Stimulated activated CD8-positive, alpha-beta memory T cell treated with anti-CD3 and anti-CD28 coated beads, Interleukin-7, amount 100 ng/mL, for 4 hours (primary cell): ENCODE measurements around the gene KCNN3.
"Not testable (repeated sequence)": the region's sequence is repeated elsewhere in the genome, so short reads cannot be mapped to it uniquely, and the experiment has no call there.

Experiments
- DNase-seq, 2 donors: peaks; one replicate each; pipeline ENCODE4 v3.0.0-alpha.2; 2020; ENCODE audit warnings: low read depth in 2 of 2

The KCNN3 gene

DNA sequence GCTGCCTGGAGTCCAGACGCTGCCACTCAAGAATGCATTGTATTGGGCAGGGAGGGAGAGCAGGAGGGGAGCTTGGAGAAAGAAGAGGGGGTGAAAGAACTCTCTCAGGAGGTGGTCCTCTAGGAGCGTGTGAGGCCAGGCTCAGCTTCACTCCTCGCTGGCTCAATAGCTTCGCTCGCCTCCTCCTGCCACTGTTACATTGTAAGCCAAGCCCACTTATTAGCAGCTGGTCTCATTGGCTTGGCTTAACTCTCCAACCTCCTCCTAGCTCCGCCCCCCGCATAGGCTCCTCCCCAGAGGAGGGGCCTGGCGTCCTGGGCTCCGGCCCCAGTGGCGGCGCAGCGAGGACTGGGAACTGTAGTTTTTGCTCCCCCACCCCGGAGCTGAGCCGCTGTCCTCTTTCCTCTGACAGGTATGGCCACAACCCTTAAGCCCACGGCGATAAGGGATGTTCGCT lies at the start of gene KCNN3:
Gene KCNN3 (minus strand): TSS at position 167 of the 457 bp plus-strand sequence. CDS start 317 bp downstream, outside the sequence.
- DNase-seq: peak; percentile 33 to 57

DNA sequence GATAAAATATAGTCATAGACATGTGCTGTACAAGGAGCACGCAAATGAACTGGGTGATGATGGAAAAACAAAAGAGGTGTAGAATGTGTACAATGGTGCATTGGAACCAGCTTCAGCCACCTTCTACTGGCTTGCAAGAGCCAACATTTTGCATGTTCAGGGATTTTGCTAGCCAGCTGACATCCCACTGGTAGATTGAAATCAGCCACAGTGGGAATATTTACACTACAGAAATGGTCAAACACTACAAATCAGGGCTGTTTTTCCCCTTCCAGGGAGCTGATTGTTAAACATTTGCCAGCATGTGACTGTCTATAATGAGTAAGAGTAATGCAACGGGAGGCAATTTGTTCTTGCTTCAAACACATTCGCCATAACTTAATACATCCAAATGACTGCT lies 43.2 kb upstream of the KCNN3 start:
- no peak for DNase-seq

DNA sequence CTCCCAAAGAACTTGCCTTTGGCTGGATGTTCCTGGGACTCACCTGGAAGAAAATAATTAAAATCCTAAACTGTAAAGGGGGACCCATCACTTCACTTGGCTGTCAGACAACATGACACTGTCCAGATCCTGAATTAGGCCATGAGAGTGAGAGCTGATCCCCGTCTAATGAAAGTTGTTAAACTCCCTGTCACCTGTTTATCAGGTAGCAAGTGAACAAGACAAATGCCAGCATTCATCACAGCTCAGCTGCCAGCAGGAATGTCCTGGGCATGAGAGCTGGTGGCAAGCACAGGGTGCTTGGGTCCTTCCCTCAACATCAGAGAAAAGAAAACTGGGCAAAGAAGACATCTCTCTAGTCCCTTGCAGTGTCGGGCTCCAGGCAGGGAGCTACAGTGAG lies 42.7 kb upstream of the KCNN3 start:
- DNase-seq: no peak

DNA sequence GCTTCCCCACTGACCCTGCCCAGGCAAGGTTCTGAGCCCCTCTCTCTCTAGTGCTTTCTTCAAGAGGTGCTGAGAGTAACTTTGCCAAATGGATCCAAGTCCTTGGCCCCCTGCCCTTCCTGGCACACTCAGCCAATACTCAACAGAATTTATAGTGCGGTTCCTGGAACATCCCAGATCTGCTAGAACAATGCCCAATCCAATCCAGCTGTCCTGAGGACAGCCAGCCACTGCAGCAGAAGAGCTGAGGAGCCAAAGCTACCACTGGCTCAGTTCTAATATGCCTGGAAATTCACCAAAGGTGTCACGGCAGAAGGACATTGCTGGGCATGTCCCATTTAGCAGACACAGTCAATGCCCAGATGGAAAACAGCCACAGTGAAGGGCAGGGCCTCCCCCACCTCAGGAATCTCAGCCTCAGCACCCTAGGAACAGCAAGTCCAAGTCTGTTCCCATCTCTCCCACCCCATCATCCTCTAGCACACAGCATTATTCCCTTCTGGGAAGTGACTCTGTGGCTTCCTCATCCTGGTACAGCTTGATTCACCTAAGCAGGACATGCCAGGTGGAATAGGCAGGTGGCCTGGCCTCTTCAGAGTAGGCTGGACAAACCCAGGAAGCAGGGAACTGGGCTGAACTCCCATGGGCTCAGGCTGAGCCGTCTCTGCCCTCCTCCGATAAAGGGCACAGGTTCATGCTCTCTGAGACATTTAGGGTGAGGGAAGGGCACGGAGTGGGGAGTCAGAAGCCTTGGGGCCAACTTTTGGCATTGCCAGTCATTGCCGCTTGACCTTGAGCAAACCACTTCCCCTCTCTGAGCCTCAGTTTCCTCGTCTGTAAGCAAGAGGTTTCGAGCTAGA lies 41.8 kb upstream of the KCNN3 start:
- DNase-seq: no peak

DNA sequence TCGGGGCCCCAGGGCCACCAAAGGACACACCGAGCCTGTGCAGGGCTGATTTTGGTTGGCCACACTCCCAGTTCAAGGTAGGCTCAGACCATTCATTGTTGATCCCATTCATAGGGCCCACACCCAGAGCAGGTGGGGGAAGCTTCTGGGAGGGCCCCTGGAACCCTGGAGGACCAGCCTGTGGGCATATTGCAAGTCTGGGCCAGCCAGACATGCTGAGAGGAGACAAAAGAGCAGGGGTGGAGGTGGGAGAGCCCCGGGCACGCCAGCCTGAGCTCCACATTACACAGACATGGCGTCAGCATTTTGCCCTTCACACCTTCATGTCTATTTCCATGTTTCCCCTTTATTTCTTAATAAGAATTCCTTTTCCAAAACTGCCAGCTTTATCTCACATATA lies 40.8 kb upstream of the KCNN3 start:
- no peak for DNase-seq

DNA sequence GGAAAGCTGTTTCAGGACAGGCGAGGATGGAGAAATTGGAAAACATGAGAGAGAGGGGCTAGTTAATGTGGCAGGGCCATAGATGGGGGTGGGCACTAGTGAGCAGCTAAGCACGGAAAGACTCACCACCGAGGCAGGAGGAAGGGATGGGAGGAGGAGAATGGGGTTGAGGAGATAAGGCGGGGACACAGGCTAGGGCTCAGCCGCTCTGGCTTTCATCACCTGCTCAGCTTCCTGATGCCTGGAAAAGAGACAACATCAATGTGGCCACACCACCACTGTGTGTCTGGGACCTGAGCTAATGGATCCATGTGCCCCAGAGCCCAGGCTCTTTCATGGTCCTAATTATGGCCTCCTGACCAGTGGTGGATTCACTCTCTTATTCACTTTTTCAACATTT lies 38.9 kb upstream of the KCNN3 start:
- DNase-seq: no peak

DNA sequence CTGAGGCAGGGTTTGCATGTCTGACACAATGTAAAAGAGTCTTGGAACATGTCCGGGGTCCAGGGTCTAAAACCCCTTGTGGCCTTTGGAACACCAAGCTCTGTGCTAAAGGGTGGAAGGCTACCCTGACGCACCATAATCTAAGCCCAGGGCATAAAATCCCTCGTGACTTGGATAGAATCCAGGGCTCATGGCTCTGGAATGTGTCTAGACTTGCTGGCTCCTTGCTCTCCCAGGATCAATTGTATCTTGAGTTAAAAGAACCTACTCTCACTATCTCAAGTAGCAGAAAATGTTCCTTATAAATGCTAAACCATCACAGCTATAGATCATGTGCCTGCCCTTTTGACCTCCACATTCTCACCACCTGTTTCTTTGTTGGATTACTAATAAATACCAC lies 38.0 kb upstream of the KCNN3 start:
- DNase-seq: not testable (repeated sequence)

DNA sequence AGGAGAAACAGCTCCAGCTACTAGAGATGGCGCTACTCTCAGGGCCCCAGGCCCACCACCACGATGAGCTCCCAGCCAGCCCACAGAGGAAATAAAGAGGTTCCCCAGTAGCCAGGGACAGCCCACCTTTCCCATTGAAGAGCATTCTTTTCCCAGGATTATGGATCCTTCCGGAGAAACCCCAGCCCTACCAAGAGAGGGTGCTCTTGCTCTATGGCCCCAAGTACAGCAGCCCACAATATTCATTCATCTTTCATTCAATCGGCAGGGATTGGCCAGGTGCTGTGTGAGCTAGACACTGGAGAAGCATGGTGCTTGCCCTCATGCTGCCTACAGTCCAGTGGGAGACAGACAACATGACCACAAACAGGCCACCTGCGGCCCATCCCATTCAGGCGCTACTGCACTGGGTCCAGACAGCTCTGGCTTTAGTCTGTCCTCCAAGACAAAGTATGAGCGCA lies 36.6 kb upstream of the KCNN3 start:
- DNase-seq: no peak

DNA sequence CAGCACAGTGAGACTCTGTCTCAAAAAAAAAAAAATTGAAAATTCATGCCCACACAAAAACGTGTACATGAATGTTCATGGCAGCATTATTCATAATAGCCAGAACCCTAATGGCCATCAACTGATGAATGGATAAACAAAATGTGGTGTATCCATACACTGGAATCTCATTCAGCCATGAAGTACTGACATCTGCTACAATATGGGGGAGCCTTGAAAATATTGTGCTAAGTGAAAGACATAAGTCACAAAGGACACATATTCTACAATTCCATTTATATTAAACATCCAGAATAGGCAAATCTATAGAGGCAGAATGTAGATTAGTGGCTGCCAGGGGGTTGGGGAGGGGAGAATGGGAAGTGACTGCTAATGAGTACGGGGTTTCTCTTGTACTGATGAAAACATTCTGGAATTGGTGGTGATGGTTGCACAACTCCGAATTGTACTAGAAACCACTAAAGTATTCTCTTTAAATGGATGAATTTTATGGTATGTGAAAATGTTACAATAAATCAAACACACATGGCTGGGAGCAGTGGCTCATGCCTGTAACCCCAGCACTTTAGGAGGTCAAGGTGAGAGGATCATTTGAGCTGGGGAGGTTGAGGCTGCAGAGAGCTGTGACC lies 33.0 kb upstream of the KCNN3 start:
- no peak for DNase-seq

DNA sequence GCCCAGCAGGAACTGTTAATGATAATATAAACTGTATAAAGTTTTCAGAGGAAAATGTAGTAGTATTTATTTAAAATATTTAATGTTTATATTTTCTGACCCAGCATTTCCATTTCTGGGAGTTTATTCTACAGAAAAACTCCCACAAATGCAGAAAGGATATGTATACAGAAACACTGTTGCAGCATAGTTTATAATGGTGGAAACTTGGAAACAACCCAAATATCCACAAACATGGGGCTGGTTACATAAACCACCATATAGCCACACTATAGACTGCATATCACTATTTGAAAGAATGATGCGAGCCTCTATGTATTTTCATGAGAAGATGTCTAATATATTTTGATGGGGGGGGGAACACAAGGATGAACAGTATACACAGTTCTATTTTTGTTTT lies 31.5 kb upstream of the KCNN3 start:
- DNase-seq: no peak

DNA sequence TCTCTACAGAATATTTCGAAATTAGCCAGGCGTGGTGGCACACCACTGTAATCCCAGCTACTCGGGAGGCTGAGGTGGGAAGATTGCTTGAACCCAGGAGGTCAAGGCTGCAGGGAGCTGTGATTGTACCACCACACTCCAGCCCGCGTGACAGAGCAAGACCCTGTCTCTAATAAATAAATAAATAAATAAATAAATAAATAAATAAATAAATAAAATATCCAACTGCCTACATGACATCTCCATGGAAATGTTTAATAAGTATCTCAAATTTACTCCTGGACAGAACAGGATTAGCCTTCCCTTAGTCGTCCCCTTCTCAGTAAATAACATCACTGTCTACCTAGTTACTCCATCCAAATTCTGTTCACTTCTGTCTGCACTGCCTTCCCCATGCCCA lies 29.0 kb upstream of the KCNN3 start:
- no peak for DNase-seq

DNA sequence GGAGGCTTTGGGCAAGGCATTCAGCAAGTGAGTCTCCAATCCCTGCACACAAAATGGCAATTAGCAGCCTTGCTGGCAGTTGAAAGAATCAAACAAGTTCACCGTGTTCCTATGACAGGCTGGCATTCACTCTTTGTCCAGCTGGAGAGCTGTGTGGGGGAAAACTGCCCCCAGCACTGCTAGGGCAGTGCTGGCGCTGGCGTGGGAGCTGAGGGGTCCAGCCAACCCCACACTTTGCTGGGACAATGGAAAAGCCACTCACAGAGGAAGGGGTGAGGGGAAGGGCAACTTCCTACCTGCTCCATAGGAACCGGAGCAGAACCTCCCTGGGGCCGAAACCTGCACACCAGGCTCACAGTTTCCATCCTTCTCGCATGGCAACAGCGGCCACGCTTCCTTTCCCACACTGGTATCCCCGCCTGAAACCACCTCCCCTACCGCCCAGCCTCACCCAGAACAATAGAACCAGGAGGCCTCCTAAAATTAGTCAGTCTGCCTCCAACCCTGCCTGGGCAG lies 26.7 kb upstream of the KCNN3 start:
- no peak for DNase-seq

DNA sequence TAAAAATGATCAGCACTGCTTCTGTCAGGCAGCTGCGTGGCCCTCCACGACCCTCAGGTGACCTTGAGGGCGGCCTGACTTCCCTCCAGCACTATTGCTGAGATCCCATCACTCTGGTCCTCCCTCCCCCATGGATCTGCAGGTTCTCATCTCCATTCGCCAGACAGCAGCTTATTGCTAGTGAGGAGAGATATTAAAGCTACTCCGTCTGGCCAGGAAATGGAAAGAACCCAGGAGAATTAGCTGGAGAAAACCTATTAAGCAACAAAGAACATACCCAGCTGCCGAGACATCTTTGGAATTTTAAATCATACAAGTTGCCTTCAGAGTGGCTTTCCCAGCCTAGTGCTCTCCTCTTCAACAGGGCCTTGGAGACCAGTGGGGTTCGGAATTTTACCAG lies 25.7 kb upstream of the KCNN3 start:
- no peak for DNase-seq

DNA sequence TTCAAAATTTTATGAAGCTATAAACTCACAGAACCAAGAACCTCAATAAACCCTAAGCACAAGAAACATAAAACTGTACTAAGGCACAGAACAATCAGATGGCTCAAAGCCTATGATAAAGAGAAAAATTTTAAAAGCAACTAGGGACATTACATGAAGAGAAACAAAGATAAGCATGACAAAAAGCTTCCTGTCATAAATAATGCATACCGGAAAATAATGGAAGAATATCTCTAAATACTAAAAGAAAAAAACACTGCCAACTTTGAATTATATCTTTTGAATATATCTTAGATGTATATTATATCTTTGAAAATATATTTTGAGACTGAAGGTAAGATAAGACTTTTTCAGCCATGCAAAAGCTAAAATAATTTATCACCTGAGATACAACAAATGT lies 21.4 kb upstream of the KCNN3 start:
- DNase-seq: no peak

DNA sequence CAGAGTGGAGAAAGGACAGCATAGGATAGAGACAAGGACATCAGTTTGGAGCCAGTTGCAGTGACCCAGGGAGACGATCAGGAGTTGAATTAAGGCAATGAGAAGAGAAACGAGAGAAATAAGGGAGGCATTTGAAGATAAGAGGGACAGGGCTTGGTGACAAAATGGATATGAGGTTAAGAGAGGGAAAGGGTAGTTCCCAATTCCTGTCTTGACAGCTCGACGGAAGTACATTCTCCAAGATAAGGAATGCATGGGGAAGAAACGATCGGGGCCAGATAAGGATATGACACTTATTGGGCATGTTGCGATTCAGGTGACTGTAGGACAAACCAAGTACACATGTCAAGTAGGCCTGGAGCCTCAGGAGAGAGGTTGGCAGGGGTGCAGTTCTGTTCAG lies 18.7 kb upstream of the KCNN3 start:
- DNase-seq: no peak

DNA sequence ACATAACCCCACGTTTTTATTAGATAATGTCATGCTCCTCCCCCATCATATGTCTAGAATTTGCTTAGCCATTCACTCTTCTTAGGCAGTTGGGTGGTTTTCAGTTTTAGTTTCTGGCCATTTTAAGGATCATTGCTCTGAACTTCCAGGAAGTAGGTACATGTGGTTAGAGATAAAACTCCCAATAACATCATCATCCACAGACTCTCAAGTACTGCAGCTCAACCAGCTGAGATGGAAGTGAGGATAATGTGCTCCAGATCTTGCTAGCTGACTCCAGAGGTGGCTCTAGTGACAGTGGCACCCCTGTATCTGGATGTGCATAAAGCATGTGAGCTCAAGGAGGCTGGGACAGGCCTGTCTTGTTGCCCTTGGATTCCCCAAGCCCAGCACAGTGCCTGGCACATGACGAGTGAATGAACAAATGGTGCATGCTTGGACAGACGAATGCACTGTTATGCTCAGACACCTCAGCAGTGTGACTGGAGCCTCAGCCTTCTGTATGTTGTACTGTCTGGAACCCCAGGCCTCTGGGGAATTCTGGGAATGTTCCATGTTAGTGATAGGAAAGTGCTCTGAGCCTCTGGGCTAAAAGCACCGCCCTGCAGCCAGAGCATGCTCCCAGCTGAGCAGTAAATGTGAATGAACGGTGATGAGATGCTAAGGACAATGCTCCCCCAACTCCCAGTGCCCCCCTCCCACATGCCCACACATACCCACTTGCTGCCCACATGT lies 16.4 kb upstream of the KCNN3 start:
- DNase-seq: no peak

DNA sequence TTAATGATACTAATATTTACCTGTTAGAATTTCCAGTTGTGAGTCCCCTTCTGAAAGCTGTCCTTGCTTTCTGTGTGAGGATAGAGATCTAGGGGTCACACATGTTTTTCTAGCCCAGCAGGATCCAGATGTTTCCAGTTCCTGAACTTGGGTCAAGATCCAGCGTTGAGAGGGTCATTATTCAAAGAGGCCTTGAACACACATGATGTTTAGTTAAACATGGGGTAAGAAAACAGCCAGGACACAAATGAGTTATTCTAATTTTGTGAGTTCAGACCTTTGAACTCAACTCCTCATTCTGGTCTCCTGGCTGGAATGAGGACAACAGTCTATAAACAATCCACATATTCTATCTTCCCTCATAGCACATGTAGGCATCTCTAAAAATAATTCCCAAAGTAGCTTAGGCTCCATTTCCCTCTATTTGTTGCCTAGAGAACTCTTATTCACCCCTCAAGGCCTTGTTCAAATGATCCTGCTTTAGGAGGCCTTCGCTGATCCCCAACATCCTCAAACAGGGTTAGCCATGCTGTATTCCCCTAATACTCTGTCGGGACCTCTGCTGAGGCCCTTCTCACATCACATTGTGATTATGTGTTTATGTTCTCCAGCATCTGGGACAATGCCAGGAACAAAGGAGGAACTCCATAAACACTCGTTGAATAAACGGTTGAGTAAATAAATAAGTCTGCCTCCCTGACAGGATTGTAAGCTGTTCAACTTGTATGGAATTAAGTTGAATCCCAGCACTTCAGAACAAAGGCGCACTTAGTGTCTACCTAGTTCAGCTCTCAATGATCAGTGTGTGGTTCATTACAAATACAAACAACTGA lies 15.0 kb upstream of the KCNN3 start:
- no peak for DNase-seq

DNA sequence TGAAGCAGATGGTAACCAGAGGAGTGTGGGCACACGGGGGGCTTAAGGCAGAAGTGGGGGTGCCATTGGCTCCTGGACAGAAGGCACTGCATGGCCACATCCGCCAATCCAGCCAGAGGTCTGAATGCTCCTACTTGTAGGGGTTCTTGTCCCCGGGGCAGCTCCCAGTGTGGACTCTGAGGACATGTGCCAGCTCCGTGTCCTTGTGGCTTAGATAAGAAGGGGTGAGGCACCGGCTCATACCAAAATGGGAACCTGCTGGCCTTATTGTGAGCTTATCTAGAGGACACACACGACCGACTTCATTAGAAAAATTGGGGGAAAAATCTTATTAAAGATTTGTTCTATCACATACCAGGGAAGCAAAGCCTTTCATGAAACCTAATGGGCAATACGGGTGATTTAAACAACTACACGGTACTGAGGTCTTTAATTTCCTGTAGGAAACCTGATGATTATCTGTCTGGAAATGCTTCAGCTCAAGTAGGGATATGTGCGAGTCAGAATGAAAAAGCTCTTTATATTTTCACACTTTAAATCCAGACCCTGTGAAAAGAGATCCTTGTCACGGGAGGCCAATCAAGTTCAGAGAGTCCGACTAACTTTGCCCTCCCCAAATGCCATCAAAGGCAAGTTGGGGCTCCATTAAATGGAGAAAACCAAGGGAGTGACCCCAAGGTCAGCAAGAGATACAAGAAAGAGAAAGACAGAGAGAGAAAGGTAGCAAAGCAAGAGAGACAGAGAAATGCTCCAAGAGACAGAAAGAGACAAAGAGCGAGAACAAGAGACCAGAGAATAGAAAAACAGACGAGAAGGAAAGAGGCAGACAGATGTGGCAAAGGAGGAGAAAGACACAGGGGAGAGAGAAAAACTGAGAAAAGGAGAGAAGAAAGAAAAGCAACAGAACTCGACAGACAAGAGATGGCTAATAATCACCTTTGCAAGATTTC lies 14.1 kb upstream of the KCNN3 start:
- no peak for DNase-seq

DNA sequence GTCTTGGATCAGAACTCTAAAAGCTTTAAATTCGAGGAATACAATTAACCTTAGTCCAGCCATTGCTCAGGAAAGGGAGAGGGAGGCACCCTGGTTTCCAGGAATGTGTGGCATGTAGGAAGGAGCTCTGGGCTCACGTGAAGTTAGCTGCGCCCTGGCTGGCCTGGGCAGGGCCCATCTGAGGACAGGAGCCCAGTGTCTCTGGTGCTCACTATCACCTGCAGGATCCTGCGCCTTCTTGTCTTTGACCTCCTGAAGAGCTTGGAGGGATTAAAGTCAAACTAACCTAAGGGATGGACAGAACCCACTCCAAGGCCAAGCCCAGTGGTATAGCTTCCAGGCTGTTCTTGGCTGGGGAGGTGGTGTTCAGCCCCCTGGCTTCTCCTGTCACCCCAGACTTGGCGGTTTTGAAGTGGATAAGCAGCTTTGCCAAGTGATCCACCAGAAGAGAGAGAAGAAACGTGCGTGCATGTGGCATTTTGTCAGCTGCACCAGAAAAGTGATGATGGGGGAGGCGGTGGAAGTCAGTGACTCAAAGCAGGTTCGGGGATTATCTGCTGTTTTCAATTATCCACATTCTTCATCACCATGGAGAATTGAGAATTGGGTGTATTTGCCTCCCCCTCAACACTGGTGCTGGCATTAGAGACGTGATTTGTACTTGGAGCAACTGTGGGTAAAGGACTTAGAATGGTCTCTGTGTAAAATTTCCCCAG lies 11.9 kb upstream of the KCNN3 start:
- no peak for DNase-seq

DNA sequence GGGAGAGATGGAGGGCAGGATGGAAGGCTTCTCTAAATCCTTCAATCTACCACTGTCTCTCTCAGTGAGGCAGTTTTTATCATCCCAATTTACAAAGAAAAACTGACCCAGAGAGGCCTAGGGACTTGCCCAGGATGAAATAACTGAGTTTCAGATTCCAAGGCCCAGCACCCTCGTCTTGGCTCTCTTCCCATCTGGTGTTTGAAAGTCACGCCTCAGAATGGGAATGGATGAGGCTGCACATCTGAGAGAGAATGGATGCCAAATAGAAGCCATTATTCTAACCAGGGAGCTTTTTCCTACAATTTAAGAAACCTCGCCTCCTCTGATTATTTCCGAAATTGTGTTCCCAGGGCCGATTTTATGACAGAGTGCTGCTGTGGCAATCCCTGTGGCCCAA lies 10.6 kb upstream of the KCNN3 start:
- DNase-seq: no peak
